Right lobe of liver (tissue), 4 donors: Measurements from ENCODE around the gene HOXD11.

Source experiments
- CTCF ChIP-seq, 4 donors: fragments of 200-600 bp in 3 of 4; fragments of 450-650 bp in 1 of 4; IDR thresholded peaks; one replicate each; pipeline versions ENCODE4 v1.5.1 to v1.8.0; 2016 to 2022; ENCODE audit warnings: antibody characterized with exemption in 4 of 4, mild to moderate bottlenecking in 2 of 4
- POLR2A ChIP-seq: fragments of 450-650 bp; IDR thresholded peaks from one replicate; pipeline ENCODE4 v1.6.1; 2017; ENCODE audit warnings: antibody characterized with exemption, mild to moderate bottlenecking
- donor health status: DM: no; HTN: no; CAD: no.
- donor health status: DM: no; HTN: no; CAD: no.
- donor health status: DM: no; HTN: yes; CAD: no.

GRCh38 chr2:176098366-176099158 lies 8.5 kb upstream of the HOXD11 start:
- TF ChIP-seq CTCF (IDR thresholded peaks at IDR 0.05) (no peak), POLR2A (no peak)
